HG02571 (cell line): ENCODE measurements around the gene UBE3C.
"Not testable (repeated sequence)": the region's sequence is repeated elsewhere in the genome, so short reads cannot be mapped to it uniquely, and the experiment has no call there.

Experiments used
- ATAC-seq: cut with Tn5 transposase; IDR thresholded peaks from one replicate; pipeline ENCODE4 v1.9.1; 2021; ENCODE audit warnings: mild to moderate bottlenecking, moderate library complexity; ENCODE audit not compliant: unreplicated experiment

Gene UBE3C

DNA sequence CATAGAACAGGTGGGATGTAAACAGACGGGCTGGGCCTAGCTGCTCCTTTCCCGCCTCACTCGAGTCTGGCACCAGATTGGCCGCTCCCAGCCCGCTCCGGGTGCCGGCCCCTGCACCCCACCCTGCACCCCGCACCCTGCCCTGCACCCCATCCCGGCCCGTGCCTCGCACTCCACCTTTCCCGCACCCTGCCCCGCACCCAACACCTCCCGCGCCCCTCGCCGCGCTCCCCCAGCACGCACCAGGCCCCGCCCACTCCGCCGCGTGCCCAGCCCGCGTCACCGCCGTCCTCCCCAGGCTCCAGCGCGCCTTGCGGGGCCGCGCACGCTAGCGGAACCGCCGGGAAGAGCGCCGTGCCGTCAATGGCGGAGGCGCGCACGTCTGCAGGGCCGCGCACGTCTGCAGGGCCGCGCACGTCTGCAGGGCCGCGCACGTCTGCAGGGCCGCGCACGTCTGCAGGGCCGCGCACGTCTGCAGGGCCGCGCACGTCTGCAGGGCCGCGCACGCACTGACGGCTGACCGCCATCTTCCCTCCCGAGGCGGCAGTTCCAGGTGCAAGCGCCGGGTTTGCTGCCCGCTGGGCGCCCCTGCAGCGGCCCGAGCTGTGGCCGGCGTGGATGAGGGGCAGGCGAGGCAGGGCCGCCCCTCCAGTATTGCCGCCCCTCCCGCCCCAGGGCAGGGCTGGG is at the start of gene UBE3C:
UBE3C (plus strand) TSS at position 503 of the 687 bp plus-strand sequence. CDS start 347 bp downstream, outside the sequence.
- ATAC-seq: peak; percentile 83

DNA sequence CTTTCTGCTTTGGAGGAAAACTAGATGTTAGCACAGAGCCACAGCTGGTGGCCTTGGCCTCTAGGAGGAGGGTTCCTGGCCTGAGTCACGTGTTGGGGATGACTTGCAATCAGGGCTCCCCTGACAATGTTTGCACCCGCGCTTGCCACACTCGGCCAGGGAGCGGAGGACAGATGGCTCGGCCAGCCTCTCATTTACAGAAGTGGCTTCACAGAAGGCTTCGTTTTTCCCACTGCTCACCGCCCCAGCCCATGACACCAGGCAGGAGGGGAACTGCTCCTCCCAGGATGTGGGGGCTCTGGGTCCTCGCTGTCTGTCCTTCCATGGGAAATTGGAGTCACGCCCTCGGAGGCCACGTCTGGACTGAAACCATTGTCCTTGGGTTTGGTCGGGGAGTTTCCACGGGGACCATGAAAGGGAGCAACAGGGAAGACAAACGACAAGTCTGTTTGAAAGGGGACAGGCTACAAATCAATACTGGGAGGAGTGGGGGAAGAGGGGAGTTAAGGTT is 49.6 kb upstream of the UBE3C start:
- ATAC-seq: no peak

DNA sequence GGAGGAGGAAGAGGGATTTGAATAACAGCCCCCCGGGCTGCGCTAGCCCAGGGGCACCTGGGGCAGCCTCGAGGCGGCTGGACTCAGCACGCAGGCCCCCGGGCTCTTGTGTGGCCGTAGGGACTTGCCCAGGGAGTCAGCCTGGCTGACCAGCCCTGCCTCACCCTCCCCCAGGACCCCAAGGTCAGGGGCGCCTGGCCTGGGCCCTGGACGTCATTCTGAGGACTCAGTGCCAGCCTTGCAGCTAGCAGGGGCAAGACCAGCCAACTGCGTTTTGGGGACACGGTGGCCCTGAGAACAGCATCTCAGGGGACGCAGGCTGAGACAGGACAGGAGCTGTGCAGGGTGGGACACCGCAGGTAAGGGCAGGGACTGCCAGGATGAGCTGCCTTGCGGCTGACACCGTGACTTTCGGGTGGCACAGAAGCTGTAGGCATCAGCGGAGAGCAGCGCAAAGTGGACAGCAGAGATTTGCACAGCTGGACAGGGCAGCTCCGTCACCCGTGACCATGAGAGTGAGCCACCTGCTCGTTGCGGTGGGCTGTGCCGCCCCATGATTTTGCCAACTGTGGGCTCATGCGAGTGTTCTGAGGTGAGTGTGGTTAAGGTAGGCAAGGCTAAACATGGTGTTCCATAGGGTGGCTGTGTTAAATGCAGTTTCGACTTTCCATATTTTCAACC is 48.1 kb upstream of the UBE3C start:
- ATAC-seq: no peak

DNA sequence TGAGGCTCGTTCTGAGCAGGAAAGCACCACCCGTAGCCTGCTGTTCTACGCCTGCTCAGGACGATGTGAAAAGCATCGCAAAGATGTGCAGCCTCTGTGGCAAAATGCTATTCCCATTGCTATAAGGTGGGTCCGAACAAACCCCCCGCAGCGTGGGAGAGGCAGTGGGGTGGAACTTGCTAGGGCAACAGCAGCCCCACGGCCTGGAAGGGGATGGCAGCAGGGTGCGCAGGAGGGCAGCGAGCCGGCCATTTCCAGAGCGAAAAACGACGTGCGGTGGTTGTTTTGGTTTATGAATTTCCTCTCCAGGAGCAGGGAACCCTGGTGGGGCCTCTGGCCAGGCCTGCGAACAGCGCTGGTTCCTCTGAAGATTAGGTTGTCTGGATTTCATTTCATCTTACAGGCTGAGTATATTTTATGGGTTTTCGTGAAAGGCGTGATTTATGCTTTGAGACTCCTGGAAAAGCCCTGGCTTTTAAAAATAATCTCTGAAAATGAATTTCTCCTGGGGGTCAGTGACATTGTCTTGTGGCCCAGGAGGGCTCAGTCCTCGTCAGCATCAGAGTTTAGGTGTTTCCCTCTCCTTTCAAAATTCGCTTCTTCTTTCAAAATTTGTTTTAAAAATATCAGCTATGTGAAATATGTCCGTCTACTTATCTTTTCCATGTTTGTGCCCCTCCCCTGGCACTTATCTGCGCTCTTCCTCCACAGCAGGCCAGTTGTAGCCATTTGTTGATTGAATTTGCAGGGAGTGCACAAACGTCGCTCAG is 42.3 kb upstream of the UBE3C start:
- ATAC-seq: no peak

DNA sequence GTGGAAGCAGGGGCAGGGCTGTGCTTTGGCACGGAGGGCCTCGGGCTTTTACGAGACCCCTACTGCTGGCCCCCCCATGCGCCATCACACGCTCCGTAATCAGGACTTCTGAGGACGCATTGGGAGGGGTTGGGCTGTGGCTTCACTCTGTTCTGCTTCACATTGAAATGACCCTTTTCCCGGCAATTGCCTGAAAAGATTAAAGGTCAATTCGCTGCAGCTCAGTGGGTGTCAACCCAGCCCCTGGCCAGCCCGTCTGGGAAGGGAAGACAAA is 41.7 kb upstream of the UBE3C start:
- ATAC-seq: no peak

DNA sequence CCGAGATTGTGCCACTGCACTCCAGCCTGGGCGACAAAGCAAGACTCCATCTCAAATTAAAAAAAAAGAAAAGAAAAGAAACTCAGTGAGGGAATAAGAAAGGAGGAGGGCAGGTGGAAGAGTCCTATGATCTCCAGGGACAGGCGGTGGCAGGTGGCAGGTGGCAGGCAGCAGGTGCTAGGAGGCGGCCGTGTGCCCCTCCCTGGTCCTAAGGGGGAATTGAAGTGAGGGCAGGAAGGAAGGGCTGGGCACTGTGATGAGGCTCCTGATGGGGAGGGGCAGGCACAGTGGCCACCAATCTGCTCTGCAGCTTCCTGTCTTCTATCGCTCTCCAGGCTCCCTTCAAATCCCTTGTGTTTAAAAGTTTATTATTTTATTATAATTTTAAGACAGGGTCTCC is 41.2 kb upstream of the UBE3C start:
- ATAC-seq: no peak

DNA sequence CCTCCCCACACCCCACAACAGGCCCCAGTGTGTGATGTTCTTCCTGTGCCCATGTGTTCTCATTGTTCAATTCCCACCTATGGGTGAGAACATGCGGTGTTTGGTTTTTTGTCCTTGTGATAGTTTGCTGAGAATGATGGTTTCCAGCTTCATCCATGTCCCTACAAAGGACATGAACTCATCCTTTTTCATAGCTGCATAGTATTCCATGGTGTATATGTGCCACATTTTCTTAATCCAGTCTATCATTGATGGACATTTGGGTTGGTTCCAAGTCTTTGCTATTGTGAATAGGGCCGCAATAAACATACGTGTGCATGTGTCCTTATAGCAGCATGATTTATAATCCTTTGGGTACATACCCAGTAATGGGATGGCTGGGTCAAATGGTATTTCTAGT is 38.7 kb upstream of the UBE3C start:
- not testable (repeated sequence) for ATAC-seq

DNA sequence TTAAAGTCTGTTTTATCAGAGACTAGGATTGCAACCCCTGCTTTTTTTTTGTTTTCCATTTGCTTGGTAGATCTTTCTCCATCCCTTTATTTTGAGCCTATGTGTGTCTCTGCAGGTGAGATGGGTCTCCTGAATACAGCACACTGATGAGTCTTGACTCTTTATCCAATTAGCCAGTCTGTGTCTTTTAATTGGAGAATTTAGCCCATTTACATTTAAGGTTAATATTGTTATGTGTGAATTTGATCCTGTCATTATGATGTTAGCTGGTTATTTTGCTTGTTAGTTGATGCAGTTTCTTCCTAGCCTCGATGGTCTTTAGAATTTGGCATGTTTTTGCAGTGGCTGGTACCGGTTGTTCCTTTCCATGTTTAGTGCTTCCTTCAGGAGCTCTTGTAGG is 35.1 kb upstream of the UBE3C start:
- not testable (repeated sequence) for ATAC-seq

DNA sequence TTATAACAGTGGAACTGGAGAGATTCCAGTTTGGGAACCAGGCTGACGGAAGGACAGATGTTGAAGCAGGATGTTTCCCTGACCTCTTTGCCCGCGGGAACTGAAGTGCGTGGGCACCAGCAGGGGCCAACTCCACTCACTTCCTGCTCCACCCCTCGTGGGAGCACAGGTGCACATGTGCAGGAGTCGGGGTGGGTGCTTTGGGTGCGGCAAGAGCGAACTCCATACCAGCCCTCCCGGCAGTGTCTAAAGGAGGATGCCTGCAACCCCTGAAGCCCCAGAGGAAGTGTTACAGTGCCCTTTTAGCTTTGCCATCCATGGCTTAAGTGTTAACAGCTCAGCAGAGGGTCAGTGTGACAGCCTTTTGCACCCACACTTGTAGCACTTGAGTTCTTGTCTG is 27.4 kb upstream of the UBE3C start:
- ATAC-seq: no peak

DNA sequence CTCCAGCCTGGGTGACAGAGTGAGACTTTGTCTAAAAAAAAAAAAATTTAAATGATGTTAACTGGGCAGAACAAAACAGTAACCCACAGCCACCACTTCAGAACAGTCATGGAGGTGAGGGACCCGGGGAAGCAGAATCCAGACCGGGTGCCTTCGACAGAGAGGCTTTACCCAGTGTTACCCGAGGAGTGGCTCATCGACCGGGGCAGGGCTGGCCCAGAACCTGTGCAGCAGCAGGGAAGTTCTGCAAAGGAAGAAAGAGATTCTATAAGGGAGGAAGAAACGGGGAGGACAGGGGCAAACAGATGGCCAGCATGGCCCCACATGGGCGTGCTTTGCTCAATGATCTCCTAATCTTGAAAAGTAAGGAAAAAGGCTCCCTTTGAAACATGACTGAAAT is 26.0 kb upstream of the UBE3C start:
- no peak for ATAC-seq

DNA sequence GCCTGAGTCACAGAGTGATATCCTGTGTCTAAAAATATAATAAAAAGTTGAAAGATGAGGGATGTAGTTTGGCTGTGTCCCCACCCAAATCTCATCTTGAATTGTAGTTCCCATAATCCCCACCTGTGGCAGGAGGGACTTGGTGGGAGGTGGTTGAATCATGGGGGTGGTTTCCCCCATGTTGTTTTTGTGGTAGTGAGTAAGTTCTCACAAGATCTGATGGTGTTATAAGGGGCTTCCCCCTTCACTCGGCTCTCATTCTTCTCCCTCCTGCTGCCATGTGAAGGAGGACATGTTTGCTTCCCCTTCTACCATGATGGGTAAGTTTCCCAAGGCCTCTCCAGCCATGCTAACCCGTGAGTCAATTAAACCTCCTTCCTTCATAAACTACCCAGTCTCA is 25.1 kb upstream of the UBE3C start:
- ATAC-seq: no peak

DNA sequence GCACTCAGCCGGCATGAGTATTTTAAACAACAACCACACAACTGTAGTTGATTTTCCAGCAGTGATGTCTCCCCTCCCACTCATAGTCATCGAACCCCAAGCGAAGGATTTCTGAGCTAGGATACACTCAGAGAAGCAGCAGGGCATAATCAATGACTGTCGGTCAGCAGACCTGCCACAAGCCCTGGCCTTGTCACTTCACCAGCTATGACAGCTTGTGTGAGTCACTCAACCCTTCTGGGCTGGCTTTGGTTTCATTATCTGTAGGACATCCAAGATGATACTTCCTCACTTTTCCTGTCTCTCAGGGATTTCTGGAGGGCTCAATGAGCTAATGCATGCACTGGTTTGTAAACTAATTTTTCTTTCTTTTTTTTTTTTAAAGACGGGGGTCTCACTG is 22.0 kb upstream of the UBE3C start:
- no peak for ATAC-seq

DNA sequence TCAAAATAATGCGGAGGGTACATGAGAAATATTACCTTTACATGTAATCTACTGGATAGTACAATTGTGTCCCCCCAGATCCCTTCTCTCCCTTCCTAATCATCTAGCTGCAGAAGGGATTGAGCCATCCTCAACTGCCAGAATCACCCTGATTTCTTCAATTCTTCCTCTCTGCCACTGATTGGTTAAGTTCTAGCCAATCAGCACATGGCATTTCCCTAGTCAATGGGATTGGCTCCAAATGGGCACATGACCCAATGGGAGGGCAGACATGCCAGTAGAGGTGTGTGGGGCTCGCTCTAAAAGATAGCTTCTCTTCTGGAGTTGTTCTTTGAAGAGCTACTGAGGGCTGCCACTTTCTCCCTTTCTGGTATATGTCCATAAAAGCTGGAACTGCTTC is 20.9 kb upstream of the UBE3C start:
- no peak for ATAC-seq

DNA sequence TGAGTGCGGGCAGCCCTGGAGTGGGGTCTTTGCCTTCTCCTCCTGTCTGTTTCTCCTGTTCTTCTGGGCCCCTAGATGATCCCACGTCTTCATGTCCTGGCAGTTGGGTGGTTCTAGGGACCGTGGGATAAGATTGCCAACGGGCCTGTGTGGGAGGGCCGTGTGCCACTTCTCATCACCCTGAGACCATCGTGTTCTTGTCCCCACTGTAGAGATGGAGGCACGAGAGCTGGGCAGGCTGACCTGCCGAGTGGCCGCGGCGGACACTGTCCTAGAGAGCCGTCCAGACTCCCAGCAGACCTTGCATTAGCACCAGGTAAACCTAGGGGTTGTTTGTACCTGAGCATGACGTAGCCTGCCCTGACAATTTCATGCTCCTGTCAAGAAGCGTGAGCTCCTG is 18.5 kb upstream of the UBE3C start:
- no peak for ATAC-seq

DNA sequence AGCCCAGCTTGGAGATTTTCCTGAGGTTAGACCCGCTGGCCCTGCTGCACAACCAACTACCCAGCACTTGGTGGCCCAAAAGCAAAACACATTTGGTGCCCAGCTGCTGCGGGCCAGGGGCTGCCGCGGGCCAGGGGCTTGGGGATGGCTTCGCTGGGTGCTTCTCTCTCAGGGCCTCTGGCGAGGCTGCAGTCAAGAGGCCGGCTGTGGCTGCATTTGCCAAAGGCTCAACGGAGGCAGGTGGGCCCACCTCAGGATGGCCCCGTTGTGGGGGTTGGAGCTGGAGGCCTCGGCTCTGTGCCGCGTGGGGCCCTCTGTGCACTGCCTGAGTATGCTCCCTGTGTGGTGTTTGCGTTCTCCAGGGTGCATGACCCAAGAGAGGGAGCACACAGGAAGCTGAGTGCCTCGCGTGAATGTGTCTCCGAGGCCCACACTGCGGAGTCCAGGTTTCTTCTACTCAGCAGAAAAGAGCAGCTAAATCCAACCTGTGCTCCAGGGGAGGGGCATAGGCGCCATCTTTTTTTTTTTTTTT is 17.5 kb upstream of the UBE3C start:
- ATAC-seq: no peak

DNA sequence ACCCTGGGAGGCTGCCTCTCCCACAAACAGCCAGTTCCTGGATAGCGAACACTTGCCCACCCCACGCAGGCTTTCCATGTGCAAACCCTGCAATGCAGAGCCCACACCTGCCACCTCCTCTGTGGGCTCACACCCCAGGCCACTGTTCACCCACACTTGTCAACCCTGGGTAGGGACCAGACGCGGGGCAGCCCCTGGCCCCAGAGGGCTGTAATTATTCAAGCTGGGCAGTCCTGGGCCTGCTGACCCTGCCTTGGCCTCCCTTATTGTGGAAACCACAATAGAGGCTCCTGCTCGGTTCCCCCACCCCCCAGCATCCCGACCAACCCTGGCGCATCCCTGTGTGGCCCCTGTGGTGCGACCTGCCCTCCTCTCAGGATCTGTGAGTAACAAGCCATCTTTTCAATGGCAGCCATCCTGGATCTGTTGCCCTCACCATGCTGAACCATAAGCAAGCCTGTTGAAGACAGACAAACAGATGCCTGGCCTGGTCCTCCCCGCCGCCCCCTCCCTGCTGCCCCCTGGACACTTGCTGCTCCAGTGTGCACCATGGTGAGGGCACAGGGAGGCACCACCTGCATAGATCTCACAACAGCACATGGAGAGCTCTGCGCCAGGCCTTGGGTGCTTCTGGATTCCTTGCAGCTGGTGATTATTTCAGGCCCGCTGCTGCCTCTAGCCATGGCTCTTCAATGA is 15.8 kb upstream of the UBE3C start:
- no peak for ATAC-seq

DNA sequence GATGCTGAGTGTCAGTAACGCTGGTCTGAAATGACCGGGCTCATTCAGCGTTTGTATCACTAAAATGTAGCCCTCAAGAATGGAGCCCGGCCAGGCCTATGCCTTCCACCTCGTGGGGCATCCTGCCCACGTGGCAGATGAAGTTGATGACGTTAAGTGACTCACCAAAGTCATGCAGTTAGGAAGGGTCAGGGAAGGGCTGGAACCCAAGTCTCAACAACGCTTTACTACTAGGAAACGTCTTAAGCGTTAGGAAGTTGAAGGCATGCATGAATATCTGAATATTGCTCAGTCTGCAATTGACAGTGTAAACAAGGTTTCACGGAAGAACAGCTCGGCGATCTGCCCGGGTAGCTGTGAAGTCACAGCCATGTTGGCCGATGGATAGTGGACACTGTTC is 14.0 kb upstream of the UBE3C start:
- ATAC-seq: no peak

DNA sequence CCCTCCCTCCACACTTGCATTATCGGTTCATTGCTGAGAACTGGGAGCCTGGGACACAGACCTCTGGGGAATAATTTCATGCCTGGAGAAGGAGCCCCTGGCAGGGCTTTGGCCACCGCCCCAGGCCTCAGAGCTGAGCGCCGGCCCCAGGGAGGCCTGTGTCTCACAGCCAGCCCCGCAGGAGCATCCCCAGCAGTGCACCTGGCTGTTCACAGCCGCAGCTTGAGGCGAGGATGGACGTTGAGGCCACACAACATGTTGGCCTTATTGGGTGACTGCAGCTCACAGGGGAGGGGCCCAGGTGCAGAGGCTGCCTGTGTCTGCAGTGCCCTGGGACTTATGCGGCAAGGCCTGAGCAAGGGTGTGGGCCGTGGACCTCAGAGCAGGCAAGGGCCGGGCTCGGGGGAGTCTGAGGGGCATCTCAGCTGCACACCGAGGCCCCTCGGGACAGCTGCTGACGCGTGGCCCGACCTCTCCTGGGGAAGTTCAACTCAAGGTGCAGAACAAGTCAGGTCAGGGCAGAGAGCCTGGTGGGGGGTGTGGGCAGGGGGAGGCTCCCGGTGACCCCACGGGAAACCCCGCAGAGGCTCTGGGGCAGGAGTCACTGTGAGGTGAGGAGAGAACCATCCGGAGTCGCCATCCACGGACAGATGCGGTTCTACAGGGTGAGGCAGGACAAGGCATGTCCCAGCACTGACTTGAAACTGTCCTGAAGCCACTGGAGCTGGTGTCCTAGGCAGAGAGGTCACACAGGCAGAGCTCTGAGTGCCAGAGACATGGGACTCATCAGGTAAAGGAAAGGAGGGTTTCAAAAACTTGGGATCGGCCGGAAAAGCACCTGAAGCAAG is 13.1 kb upstream of the UBE3C start:
- ATAC-seq: no peak

DNA sequence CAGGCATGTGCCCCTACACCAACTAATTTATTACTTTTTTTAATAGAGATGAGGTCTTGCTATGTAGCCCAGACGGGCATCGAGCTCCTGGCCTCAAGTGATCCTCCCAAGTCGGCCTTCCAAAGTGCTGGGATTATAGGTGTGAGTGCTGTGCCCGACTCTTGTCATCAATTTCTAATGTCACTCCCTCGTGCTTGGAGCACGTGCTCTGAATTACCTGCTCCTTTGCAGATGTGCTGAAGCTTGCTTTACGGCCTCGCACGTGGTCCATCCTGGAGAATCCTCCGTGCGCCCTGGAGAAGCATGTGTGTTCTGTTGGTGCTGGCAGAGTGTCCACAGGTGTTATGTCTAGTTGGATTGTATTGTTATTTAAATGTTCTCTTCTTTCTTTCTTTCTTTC is 11.8 kb upstream of the UBE3C start:
- no peak for ATAC-seq

DNA sequence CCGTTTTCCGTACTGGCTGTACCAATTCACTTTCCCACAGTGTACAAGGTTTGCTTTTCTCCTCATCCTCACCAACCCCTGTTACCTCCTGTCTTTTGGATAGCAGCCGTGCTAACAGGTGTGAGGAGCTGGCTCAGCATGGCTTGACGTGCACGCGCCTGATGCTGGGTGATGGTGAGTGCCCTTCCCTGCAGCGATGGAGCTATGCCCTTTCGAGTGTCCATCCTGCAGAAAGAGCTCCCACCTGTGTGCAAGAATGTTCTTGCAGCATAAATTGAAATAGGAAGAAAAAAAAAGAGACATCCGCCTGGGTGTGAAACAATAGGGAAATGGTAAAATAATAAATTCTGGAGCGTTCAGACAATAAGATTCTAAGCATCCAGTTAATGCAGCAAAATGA is 9.5 kb upstream of the UBE3C start:
- no peak for ATAC-seq
